Stimulated activated CD8-positive, alpha-beta memory T cell treated with anti-CD3 and anti-CD28 coated beads, Interleukin-7, amount 100 ng/mL, for 24 hours (primary cell): ENCODE measurements around the gene DLK1.

ENCODE experiments used
- DNase-seq: peaks from one replicate; pipeline ENCODE4 v3.0.0-alpha.2; 2020; ENCODE audit warnings: low read depth

DLK1 gene

DNA sequence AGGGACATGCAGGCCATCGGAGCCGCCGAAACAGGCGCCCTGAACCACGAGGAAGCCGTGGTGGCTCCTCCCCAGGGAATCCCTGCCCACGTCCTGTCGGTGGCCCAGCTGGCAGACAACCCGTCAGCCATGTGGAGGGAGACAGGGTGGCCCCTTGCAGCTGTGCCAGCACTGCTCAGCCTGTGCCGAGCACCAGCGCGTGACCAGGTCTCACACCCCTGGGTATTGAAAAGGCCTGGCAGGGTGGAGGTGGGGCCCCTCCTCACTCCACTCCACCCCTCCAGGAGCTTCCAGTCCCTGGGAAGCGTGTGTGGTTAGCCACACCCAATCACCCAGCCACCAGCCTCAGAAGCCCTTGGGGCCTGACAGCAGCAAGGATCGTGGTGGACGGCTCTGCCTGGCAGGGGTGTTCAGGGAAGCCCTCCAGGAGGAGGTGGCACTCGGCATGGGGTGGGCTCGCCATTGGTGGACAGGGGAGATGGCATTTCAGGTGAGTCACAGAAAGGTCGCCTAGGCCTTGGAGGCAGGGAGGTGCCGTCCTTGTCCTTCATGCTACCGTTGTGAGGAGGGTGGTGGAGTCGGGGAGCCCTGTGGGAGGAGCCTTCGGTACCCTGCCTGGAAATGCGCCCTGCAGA is 12.3 kb upstream of the DLK1 start:
- DNase-seq = no peak

DNA sequence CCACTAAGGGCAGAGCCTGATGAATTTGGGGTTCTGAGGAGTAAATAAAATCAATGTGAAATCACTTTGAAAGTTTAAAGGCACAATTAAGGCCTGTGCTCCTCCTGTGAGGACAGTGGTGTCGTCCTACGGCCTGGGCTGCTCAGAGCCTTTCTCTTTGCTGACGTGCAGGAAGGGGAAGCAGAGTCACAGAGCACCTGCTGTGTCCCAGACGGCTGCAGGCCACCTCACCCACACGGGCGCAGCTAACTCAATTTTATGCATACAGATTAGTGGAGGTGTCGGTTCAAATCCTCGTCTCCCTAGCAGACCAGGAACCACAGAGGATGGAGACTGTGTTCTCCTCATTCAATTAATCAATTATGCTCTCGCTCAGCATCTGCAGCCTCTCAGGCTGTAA is 11.4 kb upstream of the DLK1 start:
- no peak for DNase-seq

DNA sequence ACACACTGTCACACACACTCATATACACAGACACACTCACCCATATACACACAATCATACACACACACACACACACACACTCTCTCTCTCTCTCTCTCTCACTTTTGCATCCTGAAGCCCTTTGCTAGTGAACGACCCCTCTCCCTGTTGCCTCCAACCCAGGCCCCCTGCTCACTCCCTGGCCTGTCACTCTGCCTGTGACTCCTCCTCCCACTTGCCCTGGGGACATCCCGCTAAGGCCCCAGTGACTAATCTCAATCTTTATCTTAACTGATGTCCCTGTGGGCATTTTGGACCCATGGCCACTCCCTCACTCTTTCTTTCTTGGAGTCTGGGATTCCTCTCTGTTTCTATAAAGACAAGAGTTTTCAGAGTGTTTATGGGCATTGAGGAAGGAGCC is 10.9 kb upstream of the DLK1 start:
- DNase-seq = no peak

DNA sequence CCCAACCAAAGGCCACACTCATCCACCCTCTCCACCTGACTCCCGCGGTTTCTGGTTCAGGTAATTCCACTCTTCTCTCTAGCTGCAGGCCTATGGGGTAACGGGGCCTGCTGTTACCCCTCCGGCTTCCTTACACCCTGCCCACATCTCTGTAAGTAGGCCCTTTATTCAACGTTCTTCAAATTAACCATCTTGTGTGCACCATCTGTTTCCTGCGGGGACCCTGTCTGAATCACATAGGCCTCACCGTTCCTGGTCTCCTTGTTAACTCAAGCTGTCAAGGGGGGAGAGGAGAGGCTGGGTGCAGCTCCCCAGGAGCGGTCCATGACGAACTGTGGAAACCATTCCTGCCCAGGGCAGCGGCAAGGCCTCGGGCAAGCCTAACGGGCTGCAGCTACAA is 9.3 kb upstream of the DLK1 start:
- no peak for DNase-seq

DNA sequence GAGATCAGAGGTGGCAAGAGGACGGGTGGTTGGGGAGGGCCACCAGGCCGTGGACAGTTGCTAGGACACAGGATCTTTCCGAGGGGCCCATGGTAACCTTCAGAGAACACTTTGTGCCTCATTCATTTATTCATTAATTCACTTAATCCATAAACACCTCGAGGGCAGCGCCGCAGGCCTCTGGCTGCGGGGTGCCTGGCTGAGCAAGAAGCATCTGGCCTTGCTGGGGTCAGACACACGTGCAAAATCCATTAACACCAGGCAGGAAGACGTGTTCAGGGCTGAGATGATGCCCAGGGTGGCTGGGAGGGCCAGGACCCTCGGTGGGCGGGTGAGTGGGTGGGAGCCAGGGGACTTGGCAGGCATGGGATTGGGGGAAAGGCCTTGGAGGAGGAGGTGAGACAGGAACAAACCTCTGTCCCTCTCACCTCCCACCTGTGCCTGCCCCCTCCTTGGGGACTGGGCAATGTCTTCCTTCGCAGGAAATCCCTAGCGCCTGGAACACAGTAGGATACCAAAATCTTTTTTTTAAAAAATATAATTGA is 6.6 kb upstream of the DLK1 start:
- no peak for DNase-seq

DNA sequence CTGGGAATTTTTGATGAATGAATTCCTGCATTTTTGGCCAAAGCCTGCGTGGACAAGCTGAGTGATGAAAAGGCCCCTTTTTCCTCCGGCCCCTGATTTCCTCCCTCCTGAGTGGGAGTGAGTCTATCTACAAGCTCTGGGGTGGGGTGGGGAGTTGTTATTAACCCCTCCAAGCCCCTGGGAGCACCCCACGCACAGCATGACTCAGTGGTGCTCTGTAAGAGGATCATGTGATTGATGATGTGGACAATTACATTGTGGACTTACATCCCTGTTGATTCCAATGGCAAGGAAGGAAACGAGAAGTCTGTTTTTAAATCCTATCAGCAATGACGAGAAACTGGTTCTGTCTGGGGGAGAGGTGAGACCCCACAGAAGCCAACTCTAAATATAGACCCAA is 5.1 kb upstream of the DLK1 start:
- DNase-seq = no peak

DNA sequence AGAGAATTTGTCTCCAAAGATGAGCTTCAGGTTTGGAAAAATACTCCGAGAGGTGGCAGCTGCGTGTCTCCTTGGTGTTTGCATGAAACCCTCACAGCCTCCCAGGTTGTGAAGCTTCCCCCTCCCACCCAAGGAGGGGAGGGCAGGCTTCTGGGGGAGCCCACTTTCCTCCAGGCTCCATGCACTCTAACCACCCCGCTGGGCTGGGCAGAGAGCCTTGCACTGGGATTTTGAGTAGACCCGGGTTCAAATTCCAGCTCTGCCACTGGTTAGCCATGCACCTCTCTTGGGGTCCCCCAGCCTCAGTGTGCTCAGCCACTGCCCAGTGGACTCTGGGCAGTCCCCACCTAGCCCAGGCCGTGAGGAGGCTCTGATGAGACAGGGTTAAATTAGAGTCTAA is 4.3 kb upstream of the DLK1 start:
- no peak for DNase-seq

DNA sequence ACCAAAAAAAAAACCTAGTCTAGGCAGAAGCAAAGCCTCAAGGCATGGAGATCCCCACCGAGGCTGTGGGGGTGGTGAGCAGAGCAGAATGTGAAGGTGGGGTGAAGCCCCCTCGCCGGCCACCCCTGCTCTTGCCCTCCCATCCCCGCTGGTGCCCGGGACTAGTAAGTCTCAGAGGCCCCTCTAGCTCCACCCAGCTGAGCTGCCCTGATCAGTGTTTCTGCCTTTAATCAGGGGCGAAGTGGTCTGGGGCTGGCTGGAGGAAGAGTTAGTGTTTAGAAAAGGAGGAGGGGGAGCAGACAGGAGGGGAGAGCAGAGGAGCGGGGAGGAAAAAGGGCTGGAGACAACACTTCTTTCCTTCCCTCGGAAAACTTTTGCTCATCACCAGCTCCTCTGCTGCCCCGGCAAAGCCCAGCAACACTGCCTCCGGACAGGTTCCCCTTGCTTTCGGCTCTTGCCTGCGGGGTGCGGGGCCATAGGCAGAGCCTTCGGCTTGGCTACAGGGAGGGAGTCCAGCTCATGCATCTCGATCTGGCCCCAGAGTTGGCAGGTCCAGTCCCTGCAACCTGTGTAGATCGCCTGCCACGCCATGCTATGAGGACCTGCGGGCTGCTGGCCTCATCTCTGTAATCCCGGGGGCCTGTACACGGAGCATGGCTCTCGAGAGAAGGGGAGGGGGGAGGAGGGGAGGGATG is 3.4 kb upstream of the DLK1 start:
- no peak for DNase-seq

DNA sequence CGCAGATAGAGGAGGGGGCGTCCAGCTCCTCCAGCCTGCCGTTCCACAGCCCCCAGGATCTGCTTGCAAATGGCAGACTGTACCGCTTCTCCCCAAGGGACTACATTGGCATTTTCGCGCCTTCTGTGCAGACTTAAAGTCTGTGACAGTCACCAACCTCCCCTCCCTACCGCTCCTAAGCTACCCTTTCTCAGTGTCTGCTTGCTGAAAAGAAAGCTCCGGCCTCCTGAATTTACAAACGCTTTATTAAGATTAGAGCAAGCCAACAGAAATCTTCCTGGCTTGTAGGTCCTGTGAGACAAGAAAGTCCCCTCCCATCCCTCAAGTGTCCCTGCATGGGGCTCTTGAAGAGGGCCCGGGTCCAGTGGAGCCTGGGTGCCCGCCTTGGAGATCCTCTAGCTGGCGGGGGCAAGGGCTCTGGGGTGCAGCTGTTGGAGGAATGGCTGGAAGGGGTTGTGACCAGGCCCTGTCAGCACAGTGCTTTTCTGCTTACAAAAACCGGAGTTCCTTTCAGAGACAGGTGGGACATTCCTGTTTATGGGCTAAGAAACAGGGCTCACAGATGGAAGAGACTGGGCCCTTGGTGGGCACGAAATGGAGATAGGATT is 2.8 kb upstream of the DLK1 start:
- DNase-seq = no peak

DNA sequence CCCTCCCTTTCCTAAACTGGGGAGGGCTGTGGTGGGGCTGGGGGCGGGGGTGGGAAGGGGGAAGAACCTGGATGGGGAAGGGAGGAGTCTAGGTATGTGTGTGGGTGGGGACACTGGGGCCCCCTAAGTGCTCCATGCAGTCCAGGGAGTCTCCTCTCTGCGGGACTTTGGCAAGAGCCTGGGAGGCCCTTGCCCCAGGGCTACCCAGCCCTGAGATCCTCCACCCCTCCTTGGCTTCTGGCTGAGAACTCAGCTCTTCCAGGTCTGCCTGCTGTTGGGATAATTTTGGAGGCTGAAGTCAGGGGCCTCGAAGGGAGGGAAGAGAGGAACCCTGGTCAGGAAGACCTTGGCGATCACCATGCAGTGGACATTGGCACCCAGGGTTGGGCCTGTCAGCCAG is 2.2 kb upstream of the DLK1 start:
- DNase-seq = no peak

DNA sequence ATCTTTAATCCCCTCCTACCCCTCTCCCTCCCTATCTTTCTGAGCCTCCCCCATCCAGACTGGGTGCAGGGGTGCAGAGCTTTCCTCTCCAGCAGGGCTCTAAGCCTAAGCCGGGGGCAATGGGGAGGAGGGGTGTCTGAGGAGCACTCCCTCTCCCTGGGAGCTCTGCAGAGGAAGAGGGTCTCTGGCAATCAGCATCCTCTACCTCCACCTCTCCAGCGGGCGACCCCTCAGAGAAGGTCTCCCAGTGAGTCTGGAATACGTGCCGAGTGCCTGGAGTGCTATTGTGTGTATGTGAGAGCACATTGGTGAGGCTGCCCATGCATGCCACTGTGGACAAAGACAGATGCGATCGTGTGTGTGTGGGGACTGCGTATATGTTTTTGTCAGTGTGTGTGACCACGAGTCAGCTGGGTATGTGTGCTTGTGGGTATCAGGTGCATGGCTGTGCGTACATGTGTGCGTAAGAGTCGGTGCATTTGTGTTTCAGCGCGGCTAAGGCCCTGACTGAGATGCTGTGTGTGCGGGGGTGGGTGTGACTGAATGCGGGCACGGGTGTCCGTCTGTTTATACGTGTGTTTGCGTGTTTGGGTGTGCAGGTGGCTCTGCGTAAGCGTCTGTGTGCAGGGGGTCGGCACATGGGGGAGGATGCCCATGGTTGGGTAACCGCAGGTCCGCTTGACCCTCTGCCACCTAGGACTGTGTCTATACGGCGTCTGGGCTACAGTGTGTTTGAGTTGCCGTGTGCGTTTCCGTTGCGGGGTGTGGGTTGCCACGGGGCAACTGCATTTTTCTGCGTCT is 905 bp upstream of the DLK1 start:
- no peak for DNase-seq

DNA sequence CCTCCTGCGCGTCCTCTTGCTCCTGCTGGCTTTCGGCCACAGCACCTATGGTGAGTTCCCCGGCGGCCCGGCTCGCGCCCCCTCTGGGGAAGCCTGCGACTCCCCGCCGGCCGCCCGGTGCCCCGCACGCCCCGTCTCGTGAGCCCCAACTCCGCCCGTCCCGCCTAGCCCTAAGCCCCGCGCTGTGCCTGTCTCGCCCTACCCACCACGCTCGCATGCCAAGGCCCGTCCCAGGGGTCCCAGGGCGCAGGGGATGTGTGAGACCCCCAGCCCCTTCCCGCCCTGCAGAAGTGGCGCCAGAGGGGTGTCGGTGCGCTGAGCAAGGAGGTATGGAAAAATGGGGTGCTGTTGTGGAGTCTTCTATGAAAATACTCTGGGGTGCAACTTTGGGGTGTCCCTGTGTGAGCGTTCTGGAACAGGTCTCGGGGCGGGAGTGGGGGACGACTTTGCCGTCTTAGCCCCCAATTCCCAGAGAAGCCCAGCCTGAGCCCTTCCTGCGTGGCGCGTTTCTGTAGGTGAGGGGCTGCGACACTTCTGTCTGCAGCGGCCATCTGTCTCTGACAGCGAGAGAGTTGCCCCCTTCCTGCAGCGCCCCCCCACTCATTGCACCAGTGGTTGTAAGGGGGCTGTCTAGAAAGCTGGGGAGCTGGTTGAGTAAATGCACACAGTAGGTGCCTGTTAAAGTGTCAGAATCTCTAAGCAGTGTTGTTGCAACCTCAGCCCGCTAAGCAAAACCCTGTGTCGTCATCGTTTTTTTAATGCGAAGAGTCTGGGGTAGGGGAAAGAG is 587 bp downstream of the DLK1 start:
- DNase-seq = no peak

DNA sequence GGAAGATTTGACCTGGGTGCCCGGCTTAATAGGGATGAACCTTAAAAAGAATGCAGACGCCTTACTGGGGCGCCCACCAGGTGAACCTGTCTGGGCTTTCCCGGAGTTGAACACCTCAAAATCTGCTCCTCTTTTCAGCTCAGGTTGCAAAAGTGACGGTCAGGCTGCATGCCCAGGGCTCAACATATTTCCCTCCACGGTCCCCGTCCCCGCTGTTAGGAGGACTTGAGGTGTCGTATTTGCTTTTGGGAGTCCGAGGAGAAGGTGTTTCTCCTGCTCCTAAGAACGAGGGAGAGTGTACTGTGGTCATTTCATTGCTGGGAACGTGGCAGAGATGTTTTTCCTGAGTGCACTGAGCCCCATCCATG is 1.2 kb downstream of the DLK1 start:
- DNase-seq = no peak

DNA sequence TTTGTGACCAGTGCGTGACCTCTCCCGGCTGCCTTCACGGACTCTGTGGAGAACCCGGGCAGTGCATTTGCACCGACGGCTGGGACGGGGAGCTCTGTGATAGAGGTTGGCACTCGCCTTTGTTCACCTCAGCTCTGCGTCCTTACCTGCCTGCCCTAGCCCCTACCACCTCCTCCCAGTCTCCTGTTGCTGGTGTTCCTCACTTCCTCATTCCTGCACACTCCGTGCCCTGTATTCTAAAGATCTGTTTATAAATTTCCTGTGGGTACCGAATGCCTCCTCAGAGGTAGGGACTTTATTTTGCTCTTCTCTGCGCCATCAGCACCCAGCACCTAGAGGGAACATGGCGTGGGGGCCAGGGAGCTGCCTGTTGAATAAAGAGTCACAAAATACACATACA is 2.3 kb downstream of the DLK1 start:
- DNase-seq = no peak

DNA sequence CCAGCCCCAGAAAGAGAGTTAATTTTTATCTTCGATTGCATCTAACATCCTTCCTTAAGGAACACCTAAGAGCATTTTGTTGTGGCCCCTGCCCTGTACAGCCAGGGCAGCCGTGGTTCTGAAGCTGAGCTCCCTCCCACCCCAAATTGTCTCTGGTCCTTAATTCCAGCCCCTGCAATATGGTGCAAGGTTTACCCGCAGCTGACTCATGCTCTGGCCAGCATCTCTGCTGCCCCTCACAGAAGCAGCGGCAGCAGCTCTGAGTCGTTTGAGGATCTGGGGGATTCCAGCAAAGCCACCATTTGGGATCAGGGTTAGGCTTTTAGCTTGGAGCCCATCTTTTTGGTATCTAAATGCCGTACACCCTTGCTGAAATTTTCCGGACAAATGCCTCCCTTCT is 3.3 kb downstream of the DLK1 start:
- DNase-seq = no peak

DNA sequence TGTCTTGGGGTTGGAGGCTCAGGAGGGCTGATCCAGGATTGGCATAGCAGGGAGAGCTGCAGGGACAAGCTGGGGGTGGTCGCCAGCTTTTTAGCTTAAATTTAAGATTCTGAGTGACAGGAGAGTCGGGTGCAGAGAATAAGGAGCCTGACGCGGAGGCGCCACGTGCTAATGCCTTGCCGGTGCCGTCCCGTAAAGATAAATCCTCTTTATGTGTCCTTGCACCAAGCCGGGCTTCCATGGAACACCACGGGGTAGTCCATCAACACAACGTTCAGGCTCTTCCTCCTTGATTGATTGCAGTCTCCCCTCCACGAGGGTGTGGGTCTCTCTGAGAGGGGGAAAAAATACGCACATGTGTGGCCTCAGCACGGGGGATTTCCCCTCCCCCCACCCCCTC is 3.9 kb downstream of the DLK1 start:
- no peak for DNase-seq

DNA sequence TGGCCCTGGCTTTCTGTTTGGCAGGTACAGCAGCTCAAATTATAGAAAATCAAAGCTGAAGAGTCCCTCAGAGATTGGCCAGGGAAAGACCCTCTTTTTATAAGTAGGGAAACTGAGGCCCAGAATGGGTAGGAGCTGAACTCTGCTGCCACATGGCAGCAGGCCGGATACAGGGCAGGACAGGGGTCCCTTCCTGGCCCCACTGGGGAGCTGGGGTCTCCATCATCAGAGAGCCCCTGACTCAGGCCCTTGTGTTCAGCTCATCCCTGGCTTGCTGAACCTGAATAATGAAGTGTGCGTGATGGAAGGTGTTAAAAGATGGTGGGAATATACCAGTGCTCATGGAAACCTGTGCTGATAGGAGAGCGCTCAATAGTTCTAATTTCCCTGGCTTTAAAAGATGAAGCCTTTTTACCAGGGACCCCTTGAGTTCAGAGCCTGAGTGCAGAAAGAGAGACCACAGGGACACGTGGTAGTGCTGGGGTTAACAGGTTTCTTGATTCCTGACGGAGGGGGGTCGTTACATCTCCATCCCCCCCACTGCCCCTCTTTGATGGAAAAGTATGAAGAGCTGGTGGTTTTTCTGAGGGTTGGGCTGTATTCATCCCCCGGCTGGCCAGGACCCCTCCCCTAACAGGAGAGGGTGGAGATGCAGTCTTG is 4.4 kb downstream of the DLK1 start:
- no peak for DNase-seq

DNA sequence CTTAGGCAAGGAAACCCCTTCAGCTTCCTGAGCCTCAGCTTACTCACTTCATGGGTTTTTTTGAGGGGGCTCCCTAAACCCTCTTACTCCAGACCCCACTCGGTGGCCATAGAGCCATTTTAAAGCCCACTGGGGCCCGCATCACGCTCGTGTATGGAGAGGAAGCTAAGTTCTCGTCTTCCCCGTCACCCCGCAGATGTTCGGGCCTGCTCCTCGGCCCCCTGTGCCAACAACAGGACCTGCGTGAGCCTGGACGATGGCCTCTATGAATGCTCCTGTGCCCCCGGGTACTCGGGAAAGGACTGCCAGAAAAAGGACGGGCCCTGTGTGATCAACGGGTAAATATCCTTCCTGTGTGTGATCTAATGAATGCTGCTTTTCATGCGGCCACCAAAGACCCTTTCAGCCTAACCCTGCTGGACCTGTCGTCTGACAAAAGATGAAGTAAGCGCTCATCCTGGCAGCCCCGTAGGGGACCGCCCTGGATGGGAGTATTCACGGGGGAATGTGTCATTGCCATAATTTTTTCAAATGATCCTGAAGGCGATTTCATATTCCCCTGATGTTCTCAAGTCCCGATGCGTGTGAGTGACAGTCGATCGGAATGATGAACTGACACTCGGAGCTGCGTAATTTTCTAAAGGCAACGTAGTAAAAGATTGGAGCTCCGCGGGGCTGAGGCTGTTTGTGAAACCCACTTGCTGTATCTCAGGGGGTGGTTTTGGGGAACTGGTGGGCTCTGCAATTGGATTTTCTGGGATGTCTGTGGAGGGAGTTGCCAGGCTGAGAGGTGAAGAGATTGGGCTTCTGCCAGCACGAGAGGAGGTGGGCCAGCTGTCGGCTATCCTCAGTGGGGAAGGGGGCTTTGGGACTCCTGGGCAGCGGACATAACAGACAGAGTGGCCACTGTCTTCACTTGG is 5.4 kb downstream of the DLK1 start:
- no peak for DNase-seq

DNA sequence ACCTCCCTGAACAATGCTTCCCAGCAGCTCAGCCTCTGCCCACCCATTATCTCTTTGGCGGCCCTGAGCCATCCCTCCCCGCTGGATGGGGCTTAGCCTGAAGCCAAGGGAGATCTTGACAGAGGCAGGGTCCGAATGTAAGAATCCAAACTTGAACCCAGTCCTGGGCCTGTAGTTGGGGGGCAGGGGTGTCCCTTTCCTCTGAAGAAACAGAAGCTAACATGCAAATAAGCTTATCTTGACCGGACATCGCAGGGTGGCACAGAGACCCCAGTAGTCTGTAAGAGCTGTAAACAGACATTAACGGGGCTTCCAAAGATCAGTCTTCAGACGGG is 6.0 kb downstream of the DLK1 start:
- DNase-seq = no peak

DNA sequence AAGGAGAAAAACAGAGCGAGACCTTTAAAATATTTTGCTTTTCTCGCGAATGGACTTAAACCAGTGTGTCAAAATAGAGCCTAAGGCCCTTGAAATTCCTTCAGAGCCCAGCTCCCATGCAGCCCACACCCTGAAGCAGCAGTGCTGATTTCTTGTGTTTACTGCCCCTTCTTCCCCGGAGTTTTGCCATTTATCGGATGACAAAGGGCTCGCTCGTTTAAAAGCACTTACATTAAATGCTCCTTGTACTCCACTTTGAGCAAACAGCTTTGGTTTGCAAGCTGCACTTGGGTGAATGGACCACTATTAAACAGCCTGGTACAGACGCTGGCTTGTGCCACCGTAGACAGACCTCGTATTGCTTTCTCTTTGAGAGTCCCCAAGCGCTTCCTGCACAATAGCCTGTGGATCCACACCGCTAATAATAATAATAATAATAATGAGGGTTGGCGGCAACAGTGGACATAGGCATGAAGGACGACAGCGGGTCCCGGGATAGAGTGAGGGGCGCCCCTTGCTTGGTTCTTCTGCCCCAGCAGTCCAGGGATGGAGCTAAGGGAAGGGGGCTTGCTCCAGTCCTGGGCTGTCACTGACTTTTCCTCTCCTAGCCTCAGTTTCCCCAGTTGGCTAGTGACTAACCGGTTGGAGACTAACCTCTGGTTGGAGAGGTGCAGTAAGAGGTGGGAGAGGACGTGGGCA is 6.6 kb downstream of the DLK1 start:
- no peak for DNase-seq
